GM19372 (cell line): ENCODE data around the gene SCLY.

ENCODE experiments used
- ATAC-seq: cut with Tn5 transposase; IDR thresholded peaks from one replicate; pipeline ENCODE4 v1.9.1; 2021; ENCODE audit warnings: mild to moderate bottlenecking, low read depth, moderate library complexity; ENCODE audit not compliant: unreplicated experiment

SCLY gene

GRCh38 chr2:238067939-238068338 lies 7.1 kb downstream of the SCLY start:
- no peak for ATAC-seq

- ATAC-seq, result no peak
These were observed 8.4 kb downstream of the SCLY start for GRCh38 chr2:238069021-238069709.

- ATAC-seq, result no peak
These were observed 9.1 kb downstream of the SCLY start for GRCh38 chr2:238069877-238070276.

- ATAC-seq, result no peak
These were observed 14.6 kb downstream of the SCLY start for GRCh38 chr2:238075397-238075796.

- no peak for ATAC-seq
These were observed 16.5 kb downstream of the SCLY start for GRCh38 chr2:238077292-238077691.

GRCh38 chr2:238079874-238080327 lies 19.1 kb downstream of the SCLY start:
- ATAC-seq, result no peak

- no peak for ATAC-seq
These were observed 19.7 kb downstream of the SCLY start for GRCh38 chr2:238080518-238080917.

- no peak for ATAC-seq
These were observed 20.3 kb downstream of the SCLY start for GRCh38 chr2:238081150-238081549.

GRCh38 chr2:238081561-238081960 lies 20.8 kb downstream of the SCLY start:
- no peak for ATAC-seq

- ATAC-seq, result no peak
These were observed 21.4 kb downstream of the SCLY start for GRCh38 chr2:238082151-238082550.

- no peak for ATAC-seq
These were observed 22.0 kb downstream of the SCLY start for GRCh38 chr2:238082827-238083226.

GRCh38 chr2:238083919-238084318 lies 23.1 kb downstream of the SCLY start:
- no peak for ATAC-seq

- no peak for ATAC-seq
These were observed 24.0 kb downstream of the SCLY start for GRCh38 chr2:238084761-238085160.

GRCh38 chr2:238085899-238086298 lies 25.1 kb downstream of the SCLY start:
- ATAC-seq, result no peak

- ATAC-seq, result no peak
These were observed 26.4 kb downstream of the SCLY start for GRCh38 chr2:238087211-238087610.

GRCh38 chr2:238090887-238091286 lies 30.1 kb downstream of the SCLY start:
- ATAC-seq, result no peak

GRCh38 chr2:238091436-238092060 lies 30.7 kb downstream of the SCLY start:
- no peak for ATAC-seq

- ATAC-seq, result no peak
These were observed 31.8 kb downstream of the SCLY start for GRCh38 chr2:238092486-238093035.

GRCh38 chr2:238093181-238094140 lies 32.7 kb downstream of the SCLY start:
- no peak for ATAC-seq

GRCh38 chr2:238094438-238095022 lies 33.7 kb downstream of the SCLY start:
- ATAC-seq, result no peak
